HFF-Myc (cell line): Measurements from ENCODE around the gene INVS.
"Not testable (repeated sequence)": the region's sequence is repeated elsewhere in the genome, so short reads cannot be mapped to it uniquely, and the experiment has no call there.

Experiments
- DNase-seq: peaks from one replicate; pipeline ENCODE4 v3.0.0-alpha.2; 2011; ENCODE audit warnings: low read depth; ENCODE audit errors: extremely low read depth
- H3K4me3 ChIP-seq: replicated peaks from 2 replicates; pipeline ENCODE4 v1.5.1; 2011; ENCODE audit warnings: low read depth, mild to moderate bottlenecking, control low read depth, low read length
- TF ChIP-seq, protein P1 (sequence below): IDR thresholded peaks from 2 replicates; pipeline ENCODE4 v1.5.1; 2012; ENCODE audit warnings: mild to moderate bottlenecking, low read depth, low read length, control low read depth; ENCODE audit errors: missing control alignments

Gene INVS

DNA sequence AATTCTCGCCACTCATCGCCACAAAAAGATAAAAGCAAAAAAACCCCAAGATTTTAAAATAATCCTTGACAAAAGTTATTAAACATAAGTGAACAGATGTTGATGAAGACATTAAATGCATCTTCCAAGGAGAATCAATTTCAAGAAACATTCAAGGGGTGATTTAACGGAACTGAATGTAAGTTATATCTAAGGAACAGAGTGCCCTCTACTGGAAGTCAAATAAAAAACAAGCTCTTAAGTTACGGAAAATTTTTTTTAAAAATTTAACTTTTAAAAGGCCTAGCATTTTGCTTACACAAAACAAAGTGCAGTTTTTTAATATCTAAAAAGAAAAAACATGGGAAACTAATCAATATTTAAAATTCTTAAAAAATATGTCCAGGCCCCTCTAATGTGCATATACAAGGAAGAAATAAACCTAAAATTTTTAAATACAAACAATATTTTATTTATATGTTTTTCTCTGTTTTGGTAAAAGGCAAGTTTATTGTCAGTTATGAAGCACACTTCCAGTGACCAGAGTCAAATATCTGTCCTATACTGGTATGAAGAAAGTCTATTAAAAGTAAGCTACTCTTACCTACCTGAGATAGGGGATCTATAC lies 225.7 kb downstream of the INVS start:
- TF ChIP-seq, protein P1, sequence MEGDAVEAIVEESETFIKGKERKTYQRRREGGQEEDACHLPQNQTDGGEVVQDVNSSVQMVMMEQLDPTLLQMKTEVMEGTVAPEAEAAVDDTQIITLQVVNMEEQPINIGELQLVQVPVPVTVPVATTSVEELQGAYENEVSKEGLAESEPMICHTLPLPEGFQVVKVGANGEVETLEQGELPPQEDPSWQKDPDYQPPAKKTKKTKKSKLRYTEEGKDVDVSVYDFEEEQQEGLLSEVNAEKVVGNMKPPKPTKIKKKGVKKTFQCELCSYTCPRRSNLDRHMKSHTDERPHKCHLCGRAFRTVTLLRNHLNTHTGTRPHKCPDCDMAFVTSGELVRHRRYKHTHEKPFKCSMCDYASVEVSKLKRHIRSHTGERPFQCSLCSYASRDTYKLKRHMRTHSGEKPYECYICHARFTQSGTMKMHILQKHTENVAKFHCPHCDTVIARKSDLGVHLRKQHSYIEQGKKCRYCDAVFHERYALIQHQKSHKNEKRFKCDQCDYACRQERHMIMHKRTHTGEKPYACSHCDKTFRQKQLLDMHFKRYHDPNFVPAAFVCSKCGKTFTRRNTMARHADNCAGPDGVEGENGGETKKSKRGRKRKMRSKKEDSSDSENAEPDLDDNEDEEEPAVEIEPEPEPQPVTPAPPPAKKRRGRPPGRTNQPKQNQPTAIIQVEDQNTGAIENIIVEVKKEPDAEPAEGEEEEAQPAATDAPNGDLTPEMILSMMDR, result peak; percentile 32
- DNase-seq, result no peak
- no peak overlapping the region for H3K4me3 ChIP-seq

DNA sequence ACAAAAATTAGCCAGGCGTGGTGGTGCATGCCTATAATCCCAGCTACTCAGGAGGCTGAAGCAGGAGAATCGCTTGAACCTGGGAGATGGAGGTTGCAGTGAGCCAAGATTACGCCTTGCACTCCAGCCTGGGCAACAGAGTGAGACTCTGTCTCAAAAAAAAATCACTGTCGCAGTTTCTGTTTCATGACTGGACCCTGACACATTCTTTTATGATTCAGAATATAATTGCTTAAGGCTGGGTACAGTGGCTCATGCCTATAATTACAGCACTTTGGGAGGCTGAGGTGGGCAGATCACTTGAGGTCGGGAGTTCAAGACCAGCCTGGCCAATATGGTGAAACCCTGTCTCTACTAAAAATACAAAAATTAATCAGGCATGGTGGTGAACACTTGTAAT lies 239.7 kb downstream of the INVS start:
- not testable (repeated sequence) for DNase-seq, H3K4me3 ChIP-seq

DNA sequence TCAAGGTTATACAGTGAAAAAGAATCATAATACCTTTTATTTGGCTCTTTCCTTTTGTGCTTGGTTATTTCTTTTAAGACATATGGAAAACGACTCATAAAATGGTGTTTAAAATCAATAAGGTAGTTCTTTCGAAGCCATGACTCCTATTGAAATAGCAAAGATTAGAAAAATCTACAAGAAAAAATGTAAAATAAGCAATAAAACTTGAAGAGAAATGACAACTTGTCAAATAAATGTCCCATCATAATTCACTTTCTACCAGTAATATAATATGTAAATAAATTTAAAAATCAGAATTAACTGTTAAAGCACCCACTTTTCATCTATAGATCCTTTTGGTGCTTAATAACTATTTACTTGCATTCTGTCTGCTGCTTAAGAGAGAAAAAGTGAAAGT lies 241.2 kb downstream of the INVS start:
- no peak overlapping the region for H3K4me3 ChIP-seq
- no peak for DNase-seq
- TF ChIP-seq, protein P1, result no peak

DNA sequence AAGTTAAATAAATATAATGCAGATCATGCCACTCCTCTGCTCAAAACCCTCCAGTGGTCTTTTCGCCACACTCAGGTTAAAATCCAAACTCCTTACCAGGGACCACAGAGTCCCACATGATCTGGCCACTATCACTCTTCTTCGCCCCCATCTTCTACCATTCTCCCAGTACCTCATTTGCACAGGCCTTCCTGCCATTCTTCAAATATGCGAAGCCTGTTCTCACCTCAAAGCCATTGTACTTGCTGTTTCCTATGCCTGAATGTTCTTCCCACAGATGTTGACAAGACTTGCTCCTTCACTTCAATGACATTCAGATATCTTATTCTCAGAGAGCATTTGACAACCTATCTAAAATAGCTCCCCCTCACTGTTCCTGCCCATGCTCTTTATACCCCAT lies 242.8 kb downstream of the INVS start:
- DNase-seq, result no peak
- H3K4me3 ChIP-seq, result no peak overlapping the region

DNA sequence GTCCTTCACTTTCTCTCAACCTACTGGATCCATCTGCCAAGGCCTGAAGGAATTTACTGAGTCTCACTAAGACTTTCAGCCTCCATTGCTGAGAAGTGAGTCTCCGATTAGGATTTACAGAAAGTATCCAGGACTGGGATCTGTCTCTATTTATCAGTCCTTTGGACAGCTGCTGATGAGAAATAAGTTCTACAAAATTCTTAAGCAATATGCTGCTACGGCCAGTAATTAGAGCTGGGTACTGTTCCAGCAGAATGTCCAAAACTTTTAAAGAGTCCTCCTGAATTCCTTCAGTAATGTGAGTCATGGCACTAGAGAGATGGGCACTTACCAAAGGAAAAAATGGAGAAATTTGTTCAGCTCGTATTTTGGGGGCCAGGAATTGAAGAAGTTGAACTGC lies 247.8 kb downstream of the INVS start:
- H3K4me3 ChIP-seq, result no peak overlapping the region
- DNase-seq, result no peak
- TF ChIP-seq, protein P1, result no peak

More for the DNA sequence above, 242.8 kb downstream of the INVS start:
- TF ChIP-seq, protein P1, result no peak

DNA sequence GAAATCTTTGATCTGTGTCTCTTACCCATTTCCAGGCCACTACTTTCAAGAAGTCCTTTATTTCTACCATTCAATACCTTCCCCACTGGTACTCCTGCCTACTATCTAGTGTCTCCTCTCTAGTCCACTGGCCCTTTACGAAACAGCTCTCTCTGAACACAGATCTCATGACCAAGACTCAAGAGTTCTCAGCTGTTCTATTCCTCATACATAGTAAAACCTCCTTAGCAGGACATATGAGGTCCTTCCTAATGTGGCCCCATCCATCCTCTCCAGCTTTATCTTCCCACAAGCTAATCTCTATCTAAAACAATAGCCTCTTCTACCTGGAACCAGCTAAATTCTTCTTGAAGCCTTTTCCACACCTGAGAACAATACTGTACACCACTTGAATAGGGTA lies 251.1 kb downstream of the INVS start:
- TF ChIP-seq, protein P1, result no peak
- H3K4me3 ChIP-seq, result peak overlapping the region; percentile 97
- no peak for DNase-seq
